ENCODE results near the gene USP13.

GRCh38 chr3:179769411-179770247 is 116.8 kb downstream of the USP13 start:
- TF ChIP-seq, protein P1, sequence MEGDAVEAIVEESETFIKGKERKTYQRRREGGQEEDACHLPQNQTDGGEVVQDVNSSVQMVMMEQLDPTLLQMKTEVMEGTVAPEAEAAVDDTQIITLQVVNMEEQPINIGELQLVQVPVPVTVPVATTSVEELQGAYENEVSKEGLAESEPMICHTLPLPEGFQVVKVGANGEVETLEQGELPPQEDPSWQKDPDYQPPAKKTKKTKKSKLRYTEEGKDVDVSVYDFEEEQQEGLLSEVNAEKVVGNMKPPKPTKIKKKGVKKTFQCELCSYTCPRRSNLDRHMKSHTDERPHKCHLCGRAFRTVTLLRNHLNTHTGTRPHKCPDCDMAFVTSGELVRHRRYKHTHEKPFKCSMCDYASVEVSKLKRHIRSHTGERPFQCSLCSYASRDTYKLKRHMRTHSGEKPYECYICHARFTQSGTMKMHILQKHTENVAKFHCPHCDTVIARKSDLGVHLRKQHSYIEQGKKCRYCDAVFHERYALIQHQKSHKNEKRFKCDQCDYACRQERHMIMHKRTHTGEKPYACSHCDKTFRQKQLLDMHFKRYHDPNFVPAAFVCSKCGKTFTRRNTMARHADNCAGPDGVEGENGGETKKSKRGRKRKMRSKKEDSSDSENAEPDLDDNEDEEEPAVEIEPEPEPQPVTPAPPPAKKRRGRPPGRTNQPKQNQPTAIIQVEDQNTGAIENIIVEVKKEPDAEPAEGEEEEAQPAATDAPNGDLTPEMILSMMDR (IDR thresholded peaks at IDR 0.05): no peak
- TF ChIP-seq POLR2AphosphoS5 (IDR thresholded peaks at IDR 0.05) (no peak), POLR2A (IDR thresholded peaks at IDR 0.05) (no peak), EP300 (IDR thresholded peaks at IDR 0.05) (no peak)

Measured in gastroesophageal sphincter (tissue), 3 donors.